GM23338 (cell line): Measurements from ENCODE around the gene UQCC3. TPM values are rescaled to one million over a fixed set of nuclear protein-coding genes. Genes with fewer than 3 reads are reported as not detected.

Source experiments
- ATAC-seq: fragments of 200-7000 bp; cut with Tn5 transposase; 3 replicates; pipeline ENCODE4 v1.9.1; 2020
- DNase-seq: peaks from one replicate; pipeline ENCODE4 v3.0.0-alpha.2; 2015; ENCODE audit warnings: low spot score
- H2AFZ ChIP-seq: fragments of 200-600 bp; sonication (generic); 2 replicates; pipeline ENCODE4 v1.8.0; 2016; ENCODE audit warnings: antibody characterized with exemption, mild to moderate bottlenecking, moderate library complexity
- H3F3A ChIP-seq: fragments of 200-600 bp; sonication (generic); replicated peaks from 2 replicates; pipeline ENCODE4 v1.8.0; 2017; ENCODE audit warnings: antibody characterized with exemption, mixed run types, low read depth
- H3K27ac ChIP-seq: fragments of 200-600 bp; sonication (generic); 2 replicates; pipeline ENCODE4 v1.6.1; 2016; ENCODE audit warnings: low read depth
- H3K27me3 ChIP-seq: fragments of 200-600 bp; sonication (generic); 2 replicates; pipeline ENCODE4 v1.8.0; 2016; ENCODE audit warnings: mild to moderate bottlenecking, mixed run types, moderate library complexity; ENCODE audit not compliant: insufficient read depth
- H3K36me3 ChIP-seq: fragments of 200-600 bp; sonication (generic); 2 replicates; pipeline ENCODE4 v1.8.0; 2016; ENCODE audit warnings: mild to moderate bottlenecking; ENCODE audit not compliant: insufficient read depth
- H3K4me1 ChIP-seq: fragments of 200-600 bp; sonication (generic); 2 replicates; pipeline ENCODE4 v1.8.0; 2016; ENCODE audit warnings: mild to moderate bottlenecking, moderate library complexity; ENCODE audit not compliant: insufficient read depth
- H3K4me2 ChIP-seq: fragments of 200-600 bp; sonication (generic); 2 replicates; pipeline ENCODE4 v1.7.1; 2017; ENCODE audit warnings: mixed run types
- H3K4me3 ChIP-seq: fragments of 200-600 bp; sonication (generic); 2 replicates; pipeline ENCODE4 v1.6.1; 2016; ENCODE audit warnings: mixed run types
- H3K79me2 ChIP-seq: fragments of 200-600 bp; sonication (generic); replicated peaks from 2 replicates; pipeline ENCODE4 v1.8.0; 2017; ENCODE audit warnings: mild to moderate bottlenecking; ENCODE audit not compliant: insufficient read depth
- H3K9me2 ChIP-seq: fragments of 200-600 bp; sonication (generic); 2 replicates; pipeline ENCODE4 v1.8.0; 2017; ENCODE audit not compliant: insufficient read depth
- H4K20me1 ChIP-seq: fragments of 200-600 bp; sonication (generic); replicated peaks from 2 replicates; pipeline ENCODE4 v1.8.0; 2017; ENCODE audit warnings: mild to moderate bottlenecking; ENCODE audit not compliant: insufficient read depth
- H3K27ac Mint-ChIP-seq: 2 replicates; pipeline ENCODE4 v1.8.0; 2020; ENCODE audit warnings: inconsistent platforms, mild to moderate bottlenecking, moderate library complexity, mixed read lengths
- H3K27me3 Mint-ChIP-seq: 3 replicates; pipeline ENCODE4 v1.8.0; 2022; ENCODE audit warnings: low read depth, mild to moderate bottlenecking, moderate library complexity, mixed read lengths, inconsistent platforms; ENCODE audit not compliant: insufficient read depth, poor library complexity
- H3K36me3 Mint-ChIP-seq: 3 replicates; pipeline ENCODE4 v1.8.0; 2021; ENCODE audit warnings: low read depth, mild to moderate bottlenecking, inconsistent platforms, moderate library complexity, mixed read lengths
- H3K4me1 Mint-ChIP-seq: 3 replicates; pipeline ENCODE4 v1.8.0; 2020; ENCODE audit warnings: mild to moderate bottlenecking, inconsistent platforms, mixed read lengths
- H3K4me3 Mint-ChIP-seq: 3 replicates; pipeline ENCODE4 v1.8.0; 2021; ENCODE audit warnings: moderate library complexity, mild to moderate bottlenecking, inconsistent platforms, mixed read lengths
- H3K9me3 Mint-ChIP-seq: 3 replicates; pipeline ENCODE4 v1.8.0; 2020; ENCODE audit warnings: moderate library complexity, mild to moderate bottlenecking, inconsistent platforms, mixed read lengths
- CREB1 ChIP-seq: fragments of 250-450 bp; sonication (Bioruptor Pico); IDR thresholded peaks from 2 replicates; pipeline ENCODE4 v1.5.0; 2020; ENCODE audit warnings: low read depth, mild to moderate bottlenecking, moderate library complexity
- CTCF ChIP-seq, 2 experiments: fragments of 200-600 bp in 1 of 2; sonication (generic) in 1 of 2; conservative IDR thresholded peaks; 2 replicates each; pipeline versions ENCODE4 v1.5.1 to v1.6.1; 2016 to 2017; ENCODE audit warnings: antibody characterized with exemption in 2 of 2, low read depth in 2 of 2, mild to moderate bottlenecking in 2 of 2, moderate library complexity in 1 of 2
- ETS1 ChIP-seq: IDR thresholded peaks from 2 replicates; pipeline ENCODE4 v1.6.1; 2016; ENCODE audit warnings: antibody characterized with exemption
- EZH2 ChIP-seq: fragments of 200-600 bp; sonication (generic); IDR thresholded peaks from one replicate; pipeline ENCODE4 v1.8.0; 2017; ENCODE audit warnings: antibody characterized with exemption, mild to moderate bottlenecking, low read depth; ENCODE audit not compliant: unreplicated experiment
- EZH2phosphoT487 ChIP-seq: fragments of 200-600 bp; sonication (generic); IDR thresholded peaks from one replicate; pipeline ENCODE4 v1.8.1; 2018; ENCODE audit warnings: antibody characterized with exemption; ENCODE audit not compliant: unreplicated experiment
- JUNB ChIP-seq: IDR thresholded peaks from one replicate; pipeline ENCODE4 v1.6.1; 2016; ENCODE audit warnings: antibody characterized with exemption; ENCODE audit not compliant: unreplicated experiment
- NANOG ChIP-seq: IDR thresholded peaks from 2 replicates; pipeline ENCODE4 v1.6.1; 2016; ENCODE audit warnings: antibody characterized with exemption, borderline replicate concordance
- POLR2AphosphoS5 ChIP-seq: IDR thresholded peaks from 2 replicates; pipeline ENCODE4 v1.6.1; 2016; ENCODE audit warnings: antibody characterized with exemption, low read depth
- STAT1 ChIP-seq: IDR thresholded peaks from one replicate; pipeline ENCODE4 v1.6.1; 2016; ENCODE audit warnings: antibody characterized with exemption; ENCODE audit not compliant: unreplicated experiment
- ZNF114 ChIP-seq: fragments of 250-450 bp; sonication (Bioruptor Pico); IDR thresholded peaks from 2 replicates; pipeline ENCODE4 v1.5.0; 2020; ENCODE audit warnings: mild to moderate bottlenecking, moderate library complexity
- ZNF331 ChIP-seq: fragments of 250-450 bp; sonication (Bioruptor Pico); IDR thresholded peaks from 2 replicates; pipeline ENCODE4 v1.5.0; 2020; ENCODE audit warnings: low read depth, mild to moderate bottlenecking, moderate library complexity
- ZNF462 ChIP-seq: fragments of 250-450 bp; sonication (Bioruptor Pico); IDR thresholded peaks from 2 replicates; pipeline ENCODE4 v1.5.0; 2020; ENCODE audit warnings: mild to moderate bottlenecking, moderate library complexity
- polyA plus RNA-seq: library from polyadenylated mRNA; unstranded; fragments of >200 nt; fragmentation: Nextera tagmentation; extraction: Ambion mirVana; gene quantifications from 2 replicates; pipeline ENCODE4 v1.2.1, GENCODE V29; 2016
- total RNA-seq: library from RNA; depleted of rRNA; stranded (reverse); fragments of >200 nt; shearing (Covaris generic); gene quantifications from 2 replicates; pipeline ENCODE4 v1.2.3, GENCODE V29; 2014

UQCC3 gene
- total and polyA plus RNA-seq, 2 experiments from 2014 or later: 13.0 to 54.7 TPM

- H3K4me2 ChIP-seq: no peak overlapping the region
- Mint-ChIP-seq H3K4me3 (no peak overlapping the region), H3K36me3 (peaks cover 80% of the 10 kb centered on the region), H3K27me3 (peaks cover 9% of the 10 kb centered on the region), H3K27ac (no peak overlapping the region), H3K4me1 (no peaks in the 10 kb centered on the region), H3K9me3 (no peaks in the 10 kb centered on the region)
- H3K4me1 ChIP-seq: no peaks in the 10 kb centered on the region
- TF ChIP-seq STAT1 (no peak), CREB1 (no peak)
- H2AFZ ChIP-seq: no peak overlapping the region
- peaks cover 48% of the 10 kb centered on the region for H3K36me3 ChIP-seq
- H3K27ac ChIP-seq: no peak overlapping the region
- ATAC-seq (peak; percentile 34; the same call in 2 of the 3 replicates), DNase-seq (no peak)
- no peaks in the 10 kb centered on the region for H3K79me2 ChIP-seq
- no peak overlapping the region for H3K4me3 ChIP-seq
- no peaks in the 10 kb centered on the region for H3K9me2 ChIP-seq
- H3K27me3 ChIP-seq: no peaks in the 10 kb centered on the region
- peaks cover 3% of the 10 kb centered on the region; the same call in 1 of the 2 replicates for H4K20me1 ChIP-seq
- H3F3A ChIP-seq: peaks cover 20% of the 10 kb centered on the region
Measured at GRCh38 chr11:62627713-62628112, 43.8 kb upstream of the UQCC3 start.

- Histone ChIP-seq H4K20me1 (peaks cover 11% of the 10 kb centered on the region; the same call in 1 of the 2 replicates), H3K9me2 (no peaks in the 10 kb centered on the region), H3K27ac (no peak overlapping the region), H3K36me3 (peaks cover 64% of the 10 kb centered on the region), H3K79me2 (no peaks in the 10 kb centered on the region), H2AFZ (no peak overlapping the region), H3K27me3 (no peaks in the 10 kb centered on the region), H3K4me1 (no peaks in the 10 kb centered on the region), H3K4me2 (no peak overlapping the region), H3F3A (peaks cover 2% of the 10 kb centered on the region; the same call in 1 of the 2 replicates), H3K4me3 (no peak overlapping the region)
- peaks cover 90% of the 10 kb centered on the region for H3K36me3 Mint-ChIP-seq
- no peak for DNase-seq
- no peak overlapping the region for H3K27ac Mint-ChIP-seq
- no peaks in the 10 kb centered on the region for H3K9me3 Mint-ChIP-seq
- no peaks in the 10 kb centered on the region; the same call in 2 of the 3 replicates for H3K4me1 Mint-ChIP-seq
- H3K4me3 Mint-ChIP-seq: no peak overlapping the region
- no peak for ATAC-seq
- peaks cover 6% of the 10 kb centered on the region for H3K27me3 Mint-ChIP-seq
- TF ChIP-seq EZH2phosphoT487 (no peak), EZH2 (no peak), CTCF (conservative IDR thresholded peaks at IDR 0.05; ENCODE audit: low read depth in 2 of 2) (no peak), NANOG (no peak), CREB1 (no peak), ZNF462 (no peak), ETS1 (no peak), JUNB (no peak), ZNF331 (CRISPR knock-in tag) (no peak), POLR2AphosphoS5 (no peak), ZNF114 (CRISPR knock-in tag) (no peak)
Measured at GRCh38 chr11:62632492-62632891, 39.0 kb upstream of the UQCC3 start.
